MCF 10A (cell line): ENCODE measurements around the gene GUK1. TPM values are rescaled to one million over a fixed set of nuclear protein-coding genes. Genes with fewer than 3 reads are reported as not detected.

ENCODE experiments used
- BruUV-seq: library from RNA; stranded (reverse); fragments of 400-500 nt; replicated peaks from 2 replicates; lab custom pipeline; 2021; lab: Mats Ljungman, UMichigan
- CTCF ChIA-PET: fragments of 300-600 bp; sonication (Branson Sonifier 250); formaldehyde crosslinking; extraction: SDS; loops from one replicate; lab custom pipeline; 2021; ENCODE audit warnings: antibody characterized with exemption, inconsistent platforms; lab: Yijun Ruan, JAX
- POLR2A ChIA-PET: fragments of 300-600, 350-650 bp; sonication (Branson Sonifier 250); formaldehyde crosslinking; extraction: SDS; loops from one replicate; lab custom pipeline; 2020; ENCODE audit warnings: antibody characterized with exemption, inconsistent platforms; lab: Yijun Ruan, JAX
- DNase-seq: peaks from one replicate; pipeline ENCODE4 v3.0.0-alpha.2; 2018; ENCODE audit not compliant: unreplicated experiment
- H3K27ac Mint-ChIP-seq: one replicate; pipeline ENCODE4 v1.8.0; 2022; ENCODE audit warnings: mild to moderate bottlenecking, low read depth, mixed read lengths; ENCODE audit not compliant: unreplicated experiment
- H3K27me3 Mint-ChIP-seq: one replicate; pipeline ENCODE4 v1.8.0; 2022; ENCODE audit warnings: mixed read lengths; ENCODE audit not compliant: insufficient read depth, unreplicated experiment
- H3K36me3 Mint-ChIP-seq: one replicate; pipeline ENCODE4 v1.8.0; 2022; ENCODE audit warnings: mild to moderate bottlenecking, moderate library complexity, mixed read lengths; ENCODE audit not compliant: insufficient read depth, unreplicated experiment
- H3K4me1 Mint-ChIP-seq: one replicate; pipeline ENCODE4 v1.8.0; 2022; ENCODE audit warnings: mixed read lengths; ENCODE audit not compliant: insufficient read depth, unreplicated experiment
- H3K4me3 Mint-ChIP-seq: one replicate; pipeline ENCODE4 v1.8.0; 2022; ENCODE audit warnings: mild to moderate bottlenecking, moderate library complexity, mixed read lengths; ENCODE audit not compliant: unreplicated experiment
- H3K9me3 Mint-ChIP-seq: one replicate; pipeline ENCODE4 v1.8.0; 2022; ENCODE audit warnings: mixed read lengths; ENCODE audit not compliant: unreplicated experiment
- intact Hi-C: fragments of 100-400 bp; cut with micrococcal nuclease; formaldehyde crosslinking; loops from 2 replicates; pipeline ENCODE4 v1.14.1; 2022
- total RNA-seq: library from RNA; stranded (reverse); gene quantifications from 2 replicates; pipeline ENCODE4 v1.2.3, GENCODE V29; 2022
- TF ChIP-seq, protein P1 (sequence below): fragments of 200-600 bp; IDR thresholded peaks from one replicate; pipeline ENCODE4 v1.8.0; 2022; ENCODE audit warnings: antibody characterized with exemption, mild to moderate bottlenecking; ENCODE audit not compliant: unreplicated experiment

GUK1 gene
- total RNA-seq, 1 experiment from 2014 or later: 495 TPM

DNA sequence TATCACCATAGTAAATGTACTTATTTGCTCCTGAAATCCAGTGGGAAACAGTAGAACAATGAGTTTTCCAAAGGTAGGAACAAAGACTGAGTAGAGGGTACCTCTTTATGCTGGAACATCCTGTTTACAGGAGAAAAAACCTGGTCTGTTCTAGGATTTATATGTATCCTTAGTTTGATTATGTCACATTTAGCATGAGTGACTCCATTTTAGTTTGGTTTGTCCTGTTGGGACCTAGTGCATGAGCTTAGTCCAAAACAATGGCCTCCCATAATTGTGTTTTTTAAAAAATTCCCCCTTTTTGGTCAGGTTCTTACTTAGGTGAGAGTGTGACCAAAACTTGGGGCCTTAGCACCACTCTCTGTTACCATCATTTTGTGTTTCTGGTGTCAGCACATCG, 27.5 kb upstream of the GUK1 start:
- no peaks in the 10 kb centered on the region for H3K9me3 Mint-ChIP-seq
- TF ChIP-seq, protein P1, sequence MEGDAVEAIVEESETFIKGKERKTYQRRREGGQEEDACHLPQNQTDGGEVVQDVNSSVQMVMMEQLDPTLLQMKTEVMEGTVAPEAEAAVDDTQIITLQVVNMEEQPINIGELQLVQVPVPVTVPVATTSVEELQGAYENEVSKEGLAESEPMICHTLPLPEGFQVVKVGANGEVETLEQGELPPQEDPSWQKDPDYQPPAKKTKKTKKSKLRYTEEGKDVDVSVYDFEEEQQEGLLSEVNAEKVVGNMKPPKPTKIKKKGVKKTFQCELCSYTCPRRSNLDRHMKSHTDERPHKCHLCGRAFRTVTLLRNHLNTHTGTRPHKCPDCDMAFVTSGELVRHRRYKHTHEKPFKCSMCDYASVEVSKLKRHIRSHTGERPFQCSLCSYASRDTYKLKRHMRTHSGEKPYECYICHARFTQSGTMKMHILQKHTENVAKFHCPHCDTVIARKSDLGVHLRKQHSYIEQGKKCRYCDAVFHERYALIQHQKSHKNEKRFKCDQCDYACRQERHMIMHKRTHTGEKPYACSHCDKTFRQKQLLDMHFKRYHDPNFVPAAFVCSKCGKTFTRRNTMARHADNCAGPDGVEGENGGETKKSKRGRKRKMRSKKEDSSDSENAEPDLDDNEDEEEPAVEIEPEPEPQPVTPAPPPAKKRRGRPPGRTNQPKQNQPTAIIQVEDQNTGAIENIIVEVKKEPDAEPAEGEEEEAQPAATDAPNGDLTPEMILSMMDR: no peak
- DNase-seq: no peak
- H3K4me3 Mint-ChIP-seq: no peak overlapping the region
- intact Hi-C loops: no loop called here
- H3K27ac Mint-ChIP-seq: no peak overlapping the region
- H3K4me1 Mint-ChIP-seq: peaks cover 8% of the 10 kb centered on the region
- ChIA-PET POLR2A (interaction anchor here (0.6 to 10.8 kb wide), 4 partner anchors 9 to 329 kb away, joined by 3 to 128 read pairs (median 44); partner anchors contain the start of gene ARF1), CTCF (interaction anchor here (0.6 to 3.9 kb wide), 4 partner anchors 18 to 1708 kb away, joined by 3 to 10 read pairs (median 7); no protein-coding TSS in a partner anchor)
- H3K27me3 Mint-ChIP-seq: no peaks in the 10 kb centered on the region
- no TSS peak for BruUV-seq
- H3K36me3 Mint-ChIP-seq: no peaks in the 10 kb centered on the region

DNA sequence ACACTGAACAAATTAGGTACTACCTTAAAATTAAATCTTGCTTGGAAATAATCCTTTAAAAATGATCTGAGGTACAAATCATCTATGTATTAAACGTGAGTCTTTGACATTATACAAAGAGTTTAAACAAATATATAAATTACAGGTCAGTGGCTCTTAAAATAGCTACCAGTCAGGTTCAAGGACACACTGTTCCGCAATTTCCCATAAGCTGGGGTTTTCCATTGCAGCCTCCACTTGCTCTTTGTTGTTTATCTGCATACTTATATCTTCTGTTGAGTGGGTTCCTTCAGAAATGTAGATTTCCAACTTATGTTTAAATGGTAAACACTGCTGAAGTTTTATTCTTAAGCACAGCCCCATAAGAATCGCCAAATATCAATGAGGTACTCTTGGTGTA, 25.3 kb upstream of the GUK1 start:
- intact Hi-C loops: no loop called here
- ChIA-PET POLR2A (interaction anchor here (1.3 to 1.5 kb wide), 2 partner anchors 16 to 31 kb away, joined by 4 to 6 read pairs; no protein-coding TSS in a partner anchor), CTCF (interaction anchor here (0.9 to 3.9 kb wide), 3 partner anchors 10 to 116 kb away, joined by 4 to 10 read pairs (median 8); no protein-coding TSS in a partner anchor)
- H3K27me3 Mint-ChIP-seq: no peaks in the 10 kb centered on the region
- H3K4me3 Mint-ChIP-seq: no peak overlapping the region
- no TSS peak for BruUV-seq
- no peaks in the 10 kb centered on the region for H3K36me3 Mint-ChIP-seq
- H3K9me3 Mint-ChIP-seq: peaks cover 8% of the 10 kb centered on the region
- TF ChIP-seq, protein P1: no peak
- peaks cover 5% of the 10 kb centered on the region for H3K4me1 Mint-ChIP-seq
- H3K27ac Mint-ChIP-seq: no peak overlapping the region
- no peak for DNase-seq

DNA sequence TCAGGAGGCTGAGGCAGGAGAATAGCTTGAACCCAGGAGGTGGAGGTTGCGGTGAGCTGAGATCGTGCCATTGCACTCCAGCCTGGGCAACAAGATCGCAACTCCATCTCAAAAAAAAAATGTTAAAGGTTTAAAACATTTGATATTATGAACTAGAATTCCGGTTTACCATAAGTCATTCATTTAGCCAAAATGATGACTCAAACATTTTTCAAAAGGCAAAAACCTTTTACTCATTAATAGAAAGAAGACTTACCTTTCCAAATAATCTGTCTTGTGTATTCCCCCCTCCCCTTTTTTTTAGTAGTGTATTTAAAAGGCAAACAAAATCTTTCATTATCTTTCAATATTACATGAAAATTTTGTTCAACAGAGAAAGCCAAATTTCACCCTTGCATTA, 22.7 kb upstream of the GUK1 start:
- BruUV-seq: no TSS peak
- no peak overlapping the region for H3K27ac Mint-ChIP-seq
- H3K9me3 Mint-ChIP-seq: peaks cover 8% of the 10 kb centered on the region
- H3K4me3 Mint-ChIP-seq: no peak overlapping the region
- no peaks in the 10 kb centered on the region for H3K4me1 Mint-ChIP-seq
- no peaks in the 10 kb centered on the region for H3K27me3 Mint-ChIP-seq
- no peaks in the 10 kb centered on the region for H3K36me3 Mint-ChIP-seq
- intact Hi-C loops: no loop called here
- POLR2A ChIA-PET: no interaction called here
- DNase-seq: no peak
- CTCF ChIA-PET: no interaction called here
- TF ChIP-seq, protein P1: no peak

DNA sequence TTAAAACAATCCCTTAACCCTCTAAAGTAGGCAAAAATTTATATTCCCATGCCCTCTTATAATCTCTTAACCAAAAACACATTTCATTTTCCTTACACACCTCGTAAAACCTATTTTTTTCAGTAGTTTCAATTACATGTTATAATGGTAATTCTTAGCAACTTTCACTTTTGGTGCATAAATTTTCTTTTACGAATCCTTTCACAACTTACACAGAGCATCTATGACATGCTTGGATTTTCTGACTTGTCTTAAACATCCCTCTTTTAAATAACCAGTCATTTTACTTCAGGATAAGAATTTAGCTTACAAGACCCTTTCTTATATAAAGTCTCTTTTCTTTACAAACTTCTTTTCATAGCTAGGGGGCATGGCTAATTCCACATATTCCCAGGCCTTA, 22.0 kb upstream of the GUK1 start:
- H3K36me3 Mint-ChIP-seq: no peaks in the 10 kb centered on the region
- DNase-seq: no peak
- H3K27ac Mint-ChIP-seq: no peak overlapping the region
- TF ChIP-seq, protein P1: no peak
- ChIA-PET POLR2A (interaction anchor here (0.9 to 6.9 kb wide), 6 partner anchors 8 to 119 kb away, joined by 3 to 84 read pairs (median 6); partner anchors contain the start of gene MRPL55), CTCF (interaction anchor here (1.1 to 6.2 kb wide), 3 partner anchors 13 to 119 kb away, joined by 7 to 62 read pairs (median 15); partner anchors contain the start of gene IBA57)
- no TSS peak for BruUV-seq
- no peaks in the 10 kb centered on the region for H3K4me1 Mint-ChIP-seq
- H3K9me3 Mint-ChIP-seq: peaks cover 8% of the 10 kb centered on the region
- H3K4me3 Mint-ChIP-seq: no peak overlapping the region
- intact Hi-C loops: no loop called here
- H3K27me3 Mint-ChIP-seq: no peaks in the 10 kb centered on the region
